Naive thymus-derived CD8-positive, alpha-beta T cell (primary cell): ENCODE measurements around the gene C2orf72. TPM values are rescaled to one million over a fixed set of nuclear protein-coding genes. Genes with fewer than 3 reads are reported as not detected.
"Not testable (repeated sequence)": the region's sequence is repeated elsewhere in the genome, so short reads cannot be mapped to it uniquely, and the experiment has no call there.

Source experiments
- ATAC-seq, 2 donors: fragments of 150-1000 bp; cut with Tn5 transposase in 1 of 2; sonication (Bioruptor Pico), chemical (Tn5 transposase) in 1 of 2; 1 replicate in 1 of 2; 2 replicates in 1 of 2; pipeline ENCODE4 v1.10.0; 2021; ENCODE audit warnings: mild to moderate bottlenecking in 2 of 2, moderate library complexity in 2 of 2
- POLR2A ChIA-PET: fragments of 350-600 bp; sonication (Branson Sonifier 250); formaldehyde crosslinking; loops from one replicate; lab custom pipeline; 2021; ENCODE audit warnings: antibody characterized with exemption; lab: Charles Lee
- DNase-seq, 10 donors: peaks; one replicate each; pipeline versions ENCODE4 v3.0.0 to v3.0.0-alpha.2; 2020 to 2022
- H3K27ac Mint-ChIP-seq, 10 donors: one replicate each; pipeline ENCODE4 v1.8.0; 2020 to 2022; ENCODE audit warnings: mild to moderate bottlenecking in 10 of 10, mixed read lengths in 10 of 10, moderate library complexity in 4 of 10, inconsistent platforms in 1 of 10
- H3K27me3 Mint-ChIP-seq, 5 donors: one replicate each; pipeline ENCODE4 v1.8.0; 2021 to 2022; ENCODE audit warnings: mixed read lengths in 5 of 5
- H3K36me3 Mint-ChIP-seq, 3 donors: one replicate each; pipeline ENCODE4 v1.8.0; 2020 to 2022; ENCODE audit warnings: mixed read lengths in 3 of 3, mild to moderate bottlenecking in 2 of 3, inconsistent platforms in 1 of 3
- H3K4me1 Mint-ChIP-seq, 4 donors: one replicate each; pipeline ENCODE4 v1.8.0; 2021 to 2022; ENCODE audit warnings: mixed read lengths in 4 of 4
- H3K4me3 Mint-ChIP-seq, 10 donors: one replicate each; pipeline ENCODE4 v1.8.0; 2020 to 2022; ENCODE audit warnings: mild to moderate bottlenecking in 10 of 10, mixed read lengths in 10 of 10, moderate library complexity in 6 of 10, inconsistent platforms in 1 of 10
- H3K9me3 Mint-ChIP-seq, 9 donors: one replicate each; pipeline ENCODE4 v1.8.0; 2020 to 2022; ENCODE audit warnings: mixed read lengths in 9 of 9, mild to moderate bottlenecking in 3 of 9, inconsistent platforms in 1 of 9, moderate library complexity in 1 of 9
- polyA plus RNA-seq, 3 donors: library from polyadenylated mRNA; unstranded; fragments of 300-500 nt; fragmentation: Illumina TruSeq; gene quantifications; one replicate each; pipeline ENCODE4 v1.2.3, GENCODE V29; 2021
- total RNA-seq, 8 experiments: library from RNA in 2 of 8; stranded (reverse) in 2 of 8; gene quantifications; one replicate each; pipeline ENCODE4 v1.2.3 and lab custom pipeline; 2021 to 2026

C2orf72 gene
- total and polyA plus RNA-seq, 5 experiments from 2014 or later = not detected

DNA sequence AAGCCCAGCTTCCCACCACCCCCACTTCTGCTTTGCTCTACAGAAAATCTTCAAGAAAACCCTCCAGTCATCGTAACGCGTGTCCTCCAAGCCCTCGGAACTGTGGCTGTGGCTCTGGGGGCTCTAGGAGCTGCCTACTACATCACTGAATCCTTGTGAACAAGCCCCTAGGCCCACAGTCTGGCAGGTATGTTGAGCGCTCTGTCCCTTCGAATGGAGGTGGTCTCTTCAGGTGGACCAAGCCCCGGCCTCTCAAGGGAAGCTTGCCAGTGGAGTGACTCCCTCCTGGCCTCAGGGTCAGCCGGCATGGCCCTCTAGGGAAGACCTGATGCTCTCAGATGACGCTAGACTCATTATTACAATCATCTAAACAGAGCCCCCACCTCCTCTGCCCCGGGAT, 34.7 kb upstream of the C2orf72 start:
- no peak for ATAC-seq
- H3K4me1 Mint-ChIP-seq = peaks cover 0 to 2% (median 0%) of the 10 kb centered on the region in 4 donors
- peaks cover 0 to 5% (median 0%) of the 10 kb centered on the region in 3 donors for H3K36me3 Mint-ChIP-seq
- peaks cover 0 to 22% (median 3%) of the 10 kb centered on the region in 9 donors for H3K9me3 Mint-ChIP-seq
- POLR2A ChIA-PET = no interaction called here
- H3K27me3 Mint-ChIP-seq = peaks cover 16 to 42% (median 38%) of the 10 kb centered on the region in 5 donors
- H3K27ac Mint-ChIP-seq = peak overlapping the region in 1 of 10 donors; percentile 43
- no peak overlapping the region for H3K4me3 Mint-ChIP-seq
- no peak for DNase-seq

DNA sequence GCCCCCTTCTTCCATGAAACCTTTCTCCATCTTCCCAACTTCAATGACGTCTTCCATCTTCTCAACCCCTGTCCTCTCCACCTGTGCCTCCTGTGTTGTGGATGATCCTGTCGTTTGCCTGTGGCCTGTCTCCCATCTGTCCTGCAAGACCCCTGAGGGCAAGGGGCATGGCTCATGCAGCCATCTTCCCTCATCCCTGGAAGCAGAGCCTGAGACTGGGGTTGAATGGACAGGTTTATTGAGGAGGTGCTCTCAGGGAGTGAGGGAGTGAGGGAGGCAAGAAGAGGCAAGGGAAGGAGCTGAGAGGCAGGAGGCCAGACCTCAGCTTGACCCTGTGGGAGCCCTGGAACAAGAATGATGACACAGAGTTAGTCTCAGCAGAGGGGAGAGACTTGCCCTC, 34.1 kb upstream of the C2orf72 start:
- ATAC-seq (no peak), DNase-seq (no peak)
- Mint-ChIP-seq H3K4me3 (peak overlapping the region in 1 of 10 donors; percentile 24), H3K4me1 (peaks cover 0 to 2% (median 0%) of the 10 kb centered on the region in 4 donors), H3K36me3 (peaks cover 0 to 5% (median 0%) of the 10 kb centered on the region in 3 donors), H3K27ac (peak overlapping the region in 2 of 10 donors; percentile 32 to 43), H3K9me3 (peaks cover 0 to 22% (median 3%) of the 10 kb centered on the region in 9 donors), H3K27me3 (peaks cover 16 to 39% (median 35%) of the 10 kb centered on the region in 5 donors)
- POLR2A ChIA-PET = no interaction called here

DNA sequence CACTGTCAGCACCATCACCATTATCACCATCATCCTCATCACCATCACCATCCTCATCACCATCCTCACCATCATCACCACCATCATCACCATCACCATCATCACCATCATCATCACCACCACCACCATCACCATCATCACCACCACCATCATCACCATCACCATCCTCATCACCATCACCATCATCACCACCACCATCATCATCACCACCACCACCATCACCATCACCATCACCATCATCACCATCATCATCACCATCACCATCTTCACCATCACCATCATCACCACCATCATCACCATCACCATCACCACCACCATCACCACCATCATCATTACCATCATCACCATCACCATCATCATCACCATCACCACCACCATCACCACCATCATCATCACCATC, 32.4 kb upstream of the C2orf72 start:
- DNase-seq, ATAC-seq, H3K36me3 Mint-ChIP-seq, POLR2A ChIA-PET, H3K4me3 Mint-ChIP-seq, H3K4me1 Mint-ChIP-seq: not testable (repeated sequence)
- Mint-ChIP-seq H3K27ac (peak overlapping the region in 2 of 10 donors; percentile 36 to 60), H3K27me3 (peaks cover 8 to 31% (median 22%) of the 10 kb centered on the region in 5 donors), H3K9me3 (peaks cover 0 to 22% (median 3%) of the 10 kb centered on the region in 9 donors)

DNA sequence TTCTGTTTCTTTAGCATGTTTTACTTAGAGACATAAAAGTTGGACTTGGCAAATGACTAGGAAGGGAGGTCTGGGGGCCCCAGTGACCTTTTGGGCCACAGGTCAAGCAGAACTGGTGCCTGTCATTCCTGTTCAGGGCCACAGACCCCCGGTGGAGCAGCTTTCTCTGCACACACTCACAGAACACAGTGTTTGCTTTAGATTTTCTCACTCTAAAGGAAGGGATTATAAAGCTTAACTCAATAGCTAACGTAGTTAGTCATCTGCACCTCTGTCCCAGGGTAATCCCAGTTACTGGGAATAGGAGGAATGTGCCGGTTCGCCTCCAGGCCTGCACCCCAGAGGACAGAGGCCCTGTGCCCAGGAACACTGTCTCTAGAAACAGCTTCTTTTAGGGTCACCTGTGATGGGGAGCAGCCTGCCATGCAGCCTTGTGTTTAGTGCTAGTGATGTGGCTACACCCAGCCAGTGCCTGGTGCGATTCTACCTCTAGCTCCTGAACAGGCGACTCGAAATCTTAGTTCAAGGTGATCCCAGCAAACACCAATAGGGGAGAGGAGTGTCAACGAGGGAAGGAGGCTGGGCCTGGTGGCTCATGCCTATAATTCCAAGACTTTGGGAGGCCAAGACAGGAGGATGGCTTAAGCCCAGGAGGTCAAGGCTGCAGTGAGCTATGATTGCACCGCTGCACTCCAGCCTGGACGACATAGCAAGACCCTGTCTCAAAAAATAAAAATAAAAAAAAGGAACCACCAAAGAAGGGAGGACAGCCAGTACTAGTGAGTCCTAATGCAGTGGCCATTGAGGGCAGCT, 29.8 kb upstream of the C2orf72 start:
- Mint-ChIP-seq H3K36me3 (peaks cover 0 to 5% (median 0%) of the 10 kb centered on the region in 3 donors), H3K4me3 (no peak overlapping the region), H3K9me3 (peaks cover 0 to 22% (median 3%) of the 10 kb centered on the region in 9 donors), H3K4me1 (peaks cover 0 to 4% (median 0%) of the 10 kb centered on the region in 4 donors), H3K27ac (no peak overlapping the region), H3K27me3 (peaks cover 0 to 17% (median 0%) of the 10 kb centered on the region in 5 donors)
- DNase-seq = no peak
- POLR2A ChIA-PET = no interaction called here
- no peak for ATAC-seq

DNA sequence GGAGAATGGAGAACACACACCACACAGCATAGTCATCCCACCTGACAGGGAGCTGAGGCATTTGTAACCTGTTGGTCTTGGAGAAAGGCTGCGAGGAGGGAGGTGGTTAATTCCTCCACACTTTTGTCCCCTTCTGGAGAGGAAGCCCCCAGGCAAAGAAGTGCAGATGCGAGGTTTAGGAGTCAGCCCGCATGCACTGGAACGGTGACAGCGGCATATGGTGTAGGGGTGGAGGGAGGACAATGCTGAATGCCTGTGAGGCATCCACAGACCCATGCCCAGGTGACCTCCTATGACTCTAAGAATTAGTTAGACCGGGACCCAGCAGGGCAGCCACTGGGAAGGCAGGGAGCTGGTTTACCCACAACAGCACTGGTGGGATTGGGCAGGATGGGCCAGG, 29.2 kb upstream of the C2orf72 start:
- ATAC-seq = no peak
- no peak for DNase-seq
- H3K4me1 Mint-ChIP-seq = peaks cover 0 to 4% (median 0%) of the 10 kb centered on the region in 4 donors
- no peak overlapping the region for H3K27ac Mint-ChIP-seq
- H3K27me3 Mint-ChIP-seq = peaks cover 0 to 17% (median 4%) of the 10 kb centered on the region in 5 donors
- H3K9me3 Mint-ChIP-seq = peaks cover 0 to 22% (median 3%) of the 10 kb centered on the region in 9 donors
- H3K36me3 Mint-ChIP-seq = peaks cover 0 to 5% (median 0%) of the 10 kb centered on the region in 3 donors
- no peak overlapping the region for H3K4me3 Mint-ChIP-seq
- POLR2A ChIA-PET = no interaction called here

DNA sequence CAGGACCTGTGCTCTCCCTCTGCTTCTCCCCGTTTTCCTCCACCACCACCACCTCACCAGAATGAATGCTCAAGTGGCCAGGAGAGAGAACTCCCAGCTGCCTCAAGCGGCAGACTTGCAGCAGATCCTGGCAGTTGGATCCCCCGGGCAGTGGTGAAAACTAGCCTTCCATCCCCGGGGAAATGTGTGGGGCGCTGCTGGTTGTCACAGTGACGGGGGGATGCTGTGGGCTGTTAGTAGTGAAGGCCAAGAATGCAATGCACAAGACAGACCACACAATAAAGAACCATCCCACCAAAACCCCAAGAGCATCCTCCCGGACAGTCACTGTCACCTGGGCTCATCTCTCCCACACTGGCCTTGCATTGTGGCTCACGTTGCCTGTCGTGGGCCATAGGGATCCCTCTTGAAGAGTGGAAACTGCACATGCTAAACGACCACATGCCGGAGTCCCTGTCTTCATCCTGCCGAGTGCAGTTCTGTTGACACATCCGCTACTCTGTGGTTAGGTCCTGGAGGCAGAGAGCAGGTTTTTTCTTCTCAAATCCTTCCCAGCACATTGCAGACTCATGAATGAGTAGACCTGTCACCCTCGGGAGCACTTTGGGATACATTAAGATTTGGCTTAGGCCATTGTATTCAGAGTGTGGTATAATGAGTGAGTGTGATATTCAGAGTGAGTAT, 27.9 kb upstream of the C2orf72 start:
- no peak overlapping the region for H3K27ac Mint-ChIP-seq

DNA sequence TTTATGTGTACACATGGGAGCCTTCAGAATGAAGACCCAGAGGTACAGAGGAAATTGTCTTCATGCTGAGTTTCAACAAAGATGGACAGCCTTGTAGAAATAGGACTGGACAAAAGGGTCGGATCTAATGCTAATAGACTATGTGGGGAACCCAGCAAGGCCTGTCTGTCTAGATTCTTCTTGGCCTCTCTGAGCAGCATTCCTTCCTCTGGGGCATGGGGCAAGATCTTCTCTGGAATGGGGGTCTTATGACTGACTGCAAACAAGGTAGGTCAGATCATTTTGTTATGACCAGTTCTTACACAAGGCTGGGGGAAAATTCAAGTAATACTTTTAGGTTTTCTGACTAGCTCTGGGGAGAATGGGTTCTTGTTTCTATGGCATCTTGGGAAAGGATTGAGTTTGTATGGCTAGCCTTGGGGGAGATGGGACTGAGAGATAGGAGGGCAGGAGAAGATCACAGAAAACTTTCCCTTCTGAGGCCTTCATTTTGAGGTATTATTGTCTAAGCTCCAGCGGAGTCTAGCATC, 27.1 kb upstream of the C2orf72 start:
- Mint-ChIP-seq H3K4me1 (peaks cover 0 to 4% (median 0%) of the 10 kb centered on the region in 4 donors), H3K4me3 (no peak overlapping the region), H3K27me3 (peaks cover 4 to 19% (median 8%) of the 10 kb centered on the region in 5 donors), H3K36me3 (peaks cover 0 to 4% (median 0%) of the 10 kb centered on the region in 3 donors), H3K27ac (no peak overlapping the region), H3K9me3 (peaks cover 0 to 7% (median 2%) of the 10 kb centered on the region in 9 donors)
- POLR2A ChIA-PET = no interaction called here
- ATAC-seq (no peak), DNase-seq (no peak)

More for the DNA sequence above, 27.9 kb upstream of the C2orf72 start:
- Mint-ChIP-seq H3K9me3 (peaks cover 0 to 16% (median 3%) of the 10 kb centered on the region in 9 donors), H3K4me3 (no peak overlapping the region), H3K4me1 (peaks cover 0 to 4% (median 0%) of the 10 kb centered on the region in 4 donors), H3K27me3 (peaks cover under 1 to 16% (median 5%) of the 10 kb centered on the region in 5 donors), H3K36me3 (peaks cover 0 to 5% (median 0%) of the 10 kb centered on the region in 3 donors)
- POLR2A ChIA-PET = no interaction called here
- DNase-seq = no peak
- ATAC-seq = no peak

DNA sequence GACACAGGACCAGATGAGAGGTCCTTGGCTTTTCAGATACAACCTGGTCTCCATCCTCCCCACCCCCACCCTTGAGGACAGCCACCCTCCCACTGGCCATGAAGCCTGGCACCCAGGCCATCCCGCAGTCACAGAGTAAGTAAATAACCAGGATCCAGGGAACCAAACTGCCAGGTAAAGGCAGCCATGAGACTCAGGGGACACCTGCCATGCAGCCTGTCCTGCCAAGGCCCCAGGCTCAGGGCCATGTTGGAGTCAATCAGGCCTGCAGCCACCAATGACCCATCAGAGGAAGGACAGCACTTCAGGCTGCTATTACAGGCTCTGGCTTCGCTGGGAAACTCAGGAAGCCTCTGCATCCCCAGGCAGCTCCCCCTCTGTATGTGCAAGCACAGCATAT, 25.8 kb upstream of the C2orf72 start:
- Mint-ChIP-seq H3K4me3 (no peak overlapping the region), H3K9me3 (no peaks in the 10 kb centered on the region), H3K4me1 (peaks cover 0 to 1% (median 0%) of the 10 kb centered on the region in 4 donors), H3K36me3 (no peaks in the 10 kb centered on the region), H3K27ac (no peak overlapping the region), H3K27me3 (peaks cover 4 to 19% (median 8%) of the 10 kb centered on the region in 5 donors)
- DNase-seq (no peak), ATAC-seq (no peak)
- POLR2A ChIA-PET = no interaction called here

DNA sequence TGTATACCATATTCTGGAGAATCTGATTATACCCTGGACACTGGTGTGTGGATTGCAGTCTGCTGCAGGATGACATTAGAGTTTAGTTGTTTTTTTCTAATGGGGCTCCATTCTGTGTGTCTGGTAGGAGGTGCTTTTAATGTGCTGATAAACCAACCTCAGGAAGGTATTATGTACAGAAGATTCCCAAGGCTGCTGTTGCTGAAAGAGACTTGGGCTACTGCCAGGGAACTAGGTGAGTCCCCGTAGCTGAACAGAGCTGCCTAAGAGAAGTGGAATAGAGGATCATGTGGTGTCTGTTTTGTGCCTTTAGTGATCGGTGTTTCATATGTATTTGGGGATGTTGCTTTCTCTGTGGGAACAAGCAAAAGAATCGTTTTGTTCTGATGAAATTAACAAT, 24.9 kb upstream of the C2orf72 start:
- H3K4me3 Mint-ChIP-seq = no peak overlapping the region
- no peak overlapping the region for H3K27ac Mint-ChIP-seq
- ATAC-seq = no peak
- no peaks in the 10 kb centered on the region for H3K36me3 Mint-ChIP-seq
- H3K9me3 Mint-ChIP-seq = no peaks in the 10 kb centered on the region
- DNase-seq = no peak
- peaks cover 0 to 4% (median 1%) of the 10 kb centered on the region in 4 donors for H3K4me1 Mint-ChIP-seq
- POLR2A ChIA-PET = no interaction called here
- H3K27me3 Mint-ChIP-seq = peaks cover 5 to 25% (median 8%) of the 10 kb centered on the region in 5 donors

DNA sequence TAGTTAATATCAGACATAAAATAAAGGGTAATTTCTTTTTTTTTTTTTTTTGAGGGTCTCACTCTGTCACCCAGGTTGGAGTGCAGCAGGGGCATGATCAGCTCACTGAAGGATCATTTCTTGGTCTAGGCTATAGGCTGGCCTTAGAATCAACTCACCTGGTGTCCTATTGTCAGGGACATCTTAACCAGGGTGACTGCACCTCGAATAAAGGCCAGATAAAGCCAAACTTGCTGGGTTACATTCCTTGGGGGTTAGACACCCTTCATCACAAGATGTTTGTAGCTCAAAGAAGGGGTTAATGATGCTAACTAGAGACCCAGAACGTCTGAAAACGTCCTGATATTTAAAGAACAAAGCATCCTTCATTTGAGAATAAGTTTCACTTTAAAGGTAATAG, 23.5 kb upstream of the C2orf72 start:
- H3K27ac Mint-ChIP-seq = no peak overlapping the region
- H3K4me1 Mint-ChIP-seq = peaks cover 0 to 4% (median 1%) of the 10 kb centered on the region in 4 donors
- POLR2A ChIA-PET = no interaction called here
- peaks cover 5 to 25% (median 11%) of the 10 kb centered on the region in 5 donors for H3K27me3 Mint-ChIP-seq
- H3K4me3 Mint-ChIP-seq = no peak overlapping the region
- no peaks in the 10 kb centered on the region for H3K9me3 Mint-ChIP-seq
- no peaks in the 10 kb centered on the region for H3K36me3 Mint-ChIP-seq
- DNase-seq = no peak
- ATAC-seq = no peak

DNA sequence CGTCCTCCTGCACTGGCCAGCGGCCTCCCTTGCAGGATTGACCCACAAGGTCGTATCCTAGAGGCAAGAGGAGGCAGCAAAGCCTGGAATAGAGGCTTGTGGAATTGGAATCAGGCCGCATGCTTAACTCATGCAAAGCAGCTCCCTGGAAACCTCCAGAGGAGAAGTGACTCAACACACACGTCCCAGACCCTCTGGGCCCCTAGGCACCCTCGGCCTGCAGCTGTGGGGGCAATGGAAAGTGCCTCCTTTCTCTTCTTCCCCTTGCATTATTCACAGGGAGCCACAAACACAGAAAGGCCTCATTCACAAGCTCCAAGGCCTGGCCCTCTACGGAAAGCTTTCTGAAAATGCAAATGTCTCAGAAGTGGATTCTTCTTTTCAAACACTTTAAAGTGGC, 21.8 kb upstream of the C2orf72 start:
- ATAC-seq (no peak), DNase-seq (no peak)
- Mint-ChIP-seq H3K4me3 (no peak overlapping the region), H3K27ac (no peak overlapping the region), H3K4me1 (peaks cover 0 to 4% (median 1%) of the 10 kb centered on the region in 4 donors), H3K36me3 (no peaks in the 10 kb centered on the region), H3K9me3 (no peaks in the 10 kb centered on the region), H3K27me3 (peaks cover 5 to 21% (median 11%) of the 10 kb centered on the region in 5 donors)
- POLR2A ChIA-PET = no interaction called here

DNA sequence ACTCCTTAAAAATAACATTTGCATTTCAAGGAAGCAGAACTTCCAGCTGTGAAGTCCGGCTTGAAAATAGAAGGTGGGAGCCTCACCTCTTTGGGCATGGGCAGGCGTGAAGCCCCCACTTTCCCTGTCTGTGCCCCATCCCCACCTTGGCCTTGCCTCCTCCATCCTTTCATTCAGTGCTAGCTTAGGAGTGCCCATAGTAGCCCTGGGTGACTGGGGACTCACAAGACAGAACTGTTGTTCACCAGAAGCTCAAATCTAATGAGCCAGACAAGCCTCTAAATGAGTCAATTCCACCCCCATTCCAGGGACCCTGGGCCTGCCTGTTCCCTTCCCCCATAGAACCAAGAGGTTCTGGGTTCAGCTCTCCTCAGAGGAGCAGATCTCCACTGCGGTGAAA, 21.4 kb upstream of the C2orf72 start:
- ATAC-seq (no peak), DNase-seq (no peak)
- Mint-ChIP-seq H3K9me3 (no peaks in the 10 kb centered on the region), H3K27me3 (peaks cover 5 to 21% (median 11%) of the 10 kb centered on the region in 5 donors), H3K36me3 (peaks cover 0 to 4% (median 0%) of the 10 kb centered on the region in 3 donors), H3K4me1 (peaks cover 0 to 4% (median 1%) of the 10 kb centered on the region in 4 donors), H3K4me3 (no peak overlapping the region), H3K27ac (no peak overlapping the region)
- POLR2A ChIA-PET = no interaction called here
